ENCODE results near the gene CHMP2B. TPM values are rescaled to one million over a fixed set of nuclear protein-coding genes. Genes with fewer than 3 reads are reported as not detected.

The CHMP2B gene
- total and polyA plus RNA-seq, 2 of the 8 experiments (the other 6 are each of a cell fraction or from before 2014, with no cell fraction given) = 14.0 to 56.5 TPM

GRCh38 chr3:87186608-87187159 lies 40.4 kb upstream of the CHMP2B start:
- FAIRE-seq (no peak), DNase-seq (ENCODE audit: low read depth in 1 of 2, low spot score in 2 of 2) (no peak)
- Histone ChIP-seq H3K14ac (ENCODE audit: insufficient read length) (no peak overlapping the region), H2BK5ac (ENCODE audit: low read depth, low read length) (no peak overlapping the region), H3K79me2 (ENCODE audit: control insufficient read depth in 1 of 2, insufficient read depth in 2 of 2, low read length in 2 of 2) (no peaks in the 10 kb centered on the region), H3K23ac (ENCODE audit: insufficient read length) (no peak overlapping the region), H3K9ac (replicated peaks in 1 of 4; ENCODE audit: extremely low read depth in 1 of 4, low read depth in 3 of 4, low read length in 3 of 4) (no peak overlapping the region), H2BK120ac (replicated peaks; ENCODE audit: low read depth, low read length) (no peak overlapping the region), H4K8ac (ENCODE audit: extremely low read depth, insufficient read depth, low read length) (no peak overlapping the region), H4K5ac (ENCODE audit: insufficient read length, low read depth, low read length) (no peak overlapping the region), H3K4me2 (ENCODE audit: insufficient read depth in 1 of 2, low read depth in 2 of 2, low read length in 2 of 2) (no peak overlapping the region), H3K36me3 (ENCODE audit: control insufficient read depth in 2 of 4, insufficient read depth in 4 of 4, low read length in 3 of 4) (no peaks in the 10 kb centered on the region), H3K4me3 (ENCODE audit: extremely low read depth in 1 of 4, insufficient read depth in 2 of 4, low read depth in 3 of 4, low read length in 4 of 4) (no peak overlapping the region), H3K9me3 (ENCODE audit: insufficient read depth in 2 of 2, low read depth in 1 of 2, low read length in 1 of 2) (no peaks in the 10 kb centered on the region), H3K23me2 (ENCODE audit: low read depth, low read length) (no peaks in the 10 kb centered on the region), H3K27me3 (replicated peaks in 1 of 4; ENCODE audit: control insufficient read depth in 3 of 4, extremely low read depth in 1 of 4, insufficient read depth in 3 of 4, low read length in 3 of 4) (no peaks in the 10 kb centered on the region), H3K18ac (ENCODE audit: extremely low read depth, low read length) (no peak overlapping the region), H3K79me1 (ENCODE audit: low read depth, low read length) (no peaks in the 10 kb centered on the region), H2AFZ (ENCODE audit: low read length) (peak overlapping the region; percentile 98), H3K56ac (replicated peaks; ENCODE audit: insufficient read length, low read depth, low read length) (no peak overlapping the region), H2AK5ac (ENCODE audit: low read depth, low read length) (no peak overlapping the region), H2BK15ac (ENCODE audit: low read length) (no peak overlapping the region), H4K91ac (replicated peaks; ENCODE audit: insufficient read length, low read length) (no peak overlapping the region), H3K4ac (replicated peaks; ENCODE audit: insufficient read length, low read depth, low read length) (no peak overlapping the region), H4K20me1 (replicated peaks in 1 of 2; ENCODE audit: control insufficient read depth in 1 of 2, insufficient read depth in 2 of 2, low read length in 2 of 2) (no peaks in the 10 kb centered on the region), H2BK20ac (ENCODE audit: low read length) (no peak overlapping the region), H3K4me1 (replicated peaks in 1 of 4; ENCODE audit: control insufficient read depth in 3 of 4, insufficient read depth in 4 of 4, low read length in 3 of 4) (peaks cover 0 to 4% (median 0%) of the 10 kb centered on the region in 4 experiments; a peak in 2 of 7 replicates), H2BK12ac (ENCODE audit: low read depth, low read length) (no peak overlapping the region), H3K27ac (ENCODE audit: low read depth, low read length) (no peak overlapping the region)
- ChIA-PET POLR2A (ENCODE audit: partially characterized antibody) (no interaction called here), CTCF (ENCODE audit: partially characterized antibody) (interaction anchor here (1.5 kb wide), 1 partner anchor 19 kb away, joined by 11 read pairs; no protein-coding TSS in a partner anchor)
- 90% methylated on average over 2 of the region's 2 CpGs; no CpG with 5 or more reads in 1 of the 2 experiments for WGBS, 2 experiments (ENCODE audit: extremely low coverage in 1 of 2, insufficient coverage in 1 of 2, insufficient read length in 1 of 2, insufficient replicate concordance in 2 of 2, low coverage in 1 of 2, low lambda C conversion rate in 2 of 2, missing lambda C conversion rate in 1 of 2)
- TF ChIP-seq GABPA (IDR thresholded peaks at IDR 0.05; ENCODE audit: borderline replicate concordance, insufficient read depth, low read length) (no peak), ATF2 (IDR thresholded peaks at IDR 0.05; ENCODE audit: low read length) (no peak), RFX5 (IDR thresholded peaks at IDR 0.05; ENCODE audit: borderline replicate concordance, low read depth, low read length) (no peak), SIX5 (IDR thresholded peaks at IDR 0.05; ENCODE audit: low read depth, low read length) (no peak), TCF12 (IDR thresholded peaks at IDR 0.05; ENCODE audit: low read depth, low read length) (no peak), CEBPB (IDR thresholded peaks at IDR 0.05; ENCODE audit: low read depth, low read length) (no peak), CHD2 (IDR thresholded peaks at IDR 0.05; ENCODE audit: low read length) (no peak), RNF2 (IDR thresholded peaks at IDR 0.05; ENCODE audit: borderline replicate concordance, low read depth, low read length, missing control alignments, poor library complexity, severe bottlenecking) (no peak), NRF1 (IDR thresholded peaks at IDR 0.05; ENCODE audit: low read depth, low read length) (no peak), ZNF274 (IDR thresholded peaks at IDR 0.05; ENCODE audit: borderline replicate concordance, extremely low read depth, low read length) (no peak), POLR2AphosphoS5 (IDR thresholded peaks at IDR 0.05; ENCODE audit: low read depth, low read length) (no peak), JUND (IDR thresholded peaks at IDR 0.05; ENCODE audit: low read length) (no peak), CBX8 (IDR thresholded peaks at IDR 0.05; ENCODE audit: borderline replicate concordance, low read depth, low read length) (no peak)

All from H1 (cell line).